Measurements from ENCODE around the gene SIAH2.

DNA sequence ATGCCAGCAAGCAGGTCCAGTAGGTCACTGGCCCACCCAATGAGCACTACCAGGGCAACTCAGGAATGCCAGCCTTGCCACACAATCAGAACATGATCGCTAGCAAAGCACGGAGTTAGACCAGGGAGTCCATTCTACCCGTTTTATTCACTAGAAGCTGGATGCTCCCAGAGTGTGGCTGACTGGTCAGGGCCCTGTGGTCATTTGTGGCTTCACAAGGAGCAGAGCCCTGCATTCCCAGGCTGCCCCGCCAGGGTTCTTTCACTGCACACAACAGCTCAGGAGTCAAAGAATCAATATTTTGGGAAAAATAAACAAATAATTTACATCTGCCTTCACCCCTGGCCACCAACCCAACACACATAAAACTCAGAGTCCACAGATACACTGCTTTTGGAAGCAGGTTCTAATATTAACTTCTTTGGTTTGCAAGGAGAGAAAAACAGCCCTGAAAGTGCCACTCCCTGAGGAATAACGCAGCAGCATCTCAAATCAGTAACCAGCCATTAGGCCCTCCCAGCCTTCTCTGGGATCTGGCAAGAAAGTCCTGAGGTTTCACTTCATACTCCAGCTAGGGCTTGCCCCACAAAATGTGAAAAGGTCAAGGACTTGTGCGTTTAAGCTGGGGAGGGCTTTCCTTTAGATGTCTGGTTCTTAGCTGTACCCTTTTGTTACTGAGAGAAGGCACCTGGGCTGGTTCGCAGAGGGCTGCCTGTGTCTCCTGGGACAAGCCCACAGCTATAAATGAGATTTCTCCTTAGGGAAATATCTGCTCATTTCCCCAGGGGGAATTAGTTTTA is 16.0 kb downstream of the SIAH2 start:
- TF ChIP-seq, protein P1, sequence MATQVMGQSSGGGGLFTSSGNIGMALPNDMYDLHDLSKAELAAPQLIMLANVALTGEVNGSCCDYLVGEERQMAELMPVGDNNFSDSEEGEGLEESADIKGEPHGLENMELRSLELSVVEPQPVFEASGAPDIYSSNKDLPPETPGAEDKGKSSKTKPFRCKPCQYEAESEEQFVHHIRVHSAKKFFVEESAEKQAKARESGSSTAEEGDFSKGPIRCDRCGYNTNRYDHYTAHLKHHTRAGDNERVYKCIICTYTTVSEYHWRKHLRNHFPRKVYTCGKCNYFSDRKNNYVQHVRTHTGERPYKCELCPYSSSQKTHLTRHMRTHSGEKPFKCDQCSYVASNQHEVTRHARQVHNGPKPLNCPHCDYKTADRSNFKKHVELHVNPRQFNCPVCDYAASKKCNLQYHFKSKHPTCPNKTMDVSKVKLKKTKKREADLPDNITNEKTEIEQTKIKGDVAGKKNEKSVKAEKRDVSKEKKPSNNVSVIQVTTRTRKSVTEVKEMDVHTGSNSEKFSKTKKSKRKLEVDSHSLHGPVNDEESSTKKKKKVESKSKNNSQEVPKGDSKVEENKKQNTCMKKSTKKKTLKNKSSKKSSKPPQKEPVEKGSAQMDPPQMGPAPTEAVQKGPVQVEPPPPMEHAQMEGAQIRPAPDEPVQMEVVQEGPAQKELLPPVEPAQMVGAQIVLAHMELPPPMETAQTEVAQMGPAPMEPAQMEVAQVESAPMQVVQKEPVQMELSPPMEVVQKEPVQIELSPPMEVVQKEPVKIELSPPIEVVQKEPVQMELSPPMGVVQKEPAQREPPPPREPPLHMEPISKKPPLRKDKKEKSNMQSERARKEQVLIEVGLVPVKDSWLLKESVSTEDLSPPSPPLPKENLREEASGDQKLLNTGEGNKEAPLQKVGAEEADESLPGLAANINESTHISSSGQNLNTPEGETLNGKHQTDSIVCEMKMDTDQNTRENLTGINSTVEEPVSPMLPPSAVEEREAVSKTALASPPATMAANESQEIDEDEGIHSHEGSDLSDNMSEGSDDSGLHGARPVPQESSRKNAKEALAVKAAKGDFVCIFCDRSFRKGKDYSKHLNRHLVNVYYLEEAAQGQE (IDR thresholded peaks at IDR 0.05; ENCODE audit: insufficient replicate concordance, low read depth): no peak
- TF ChIP-seq GABPA (IDR thresholded peaks at IDR 0.05; ENCODE audit: low read depth) (no peak), POLR2AphosphoS5 (IDR thresholded peaks at IDR 0.05; ENCODE audit: low read depth) (no peak), SPI1 (IDR thresholded peaks at IDR 0.05; ENCODE audit: borderline replicate concordance, low read depth) (no peak)
- TF ChIP-seq, protein P2, sequence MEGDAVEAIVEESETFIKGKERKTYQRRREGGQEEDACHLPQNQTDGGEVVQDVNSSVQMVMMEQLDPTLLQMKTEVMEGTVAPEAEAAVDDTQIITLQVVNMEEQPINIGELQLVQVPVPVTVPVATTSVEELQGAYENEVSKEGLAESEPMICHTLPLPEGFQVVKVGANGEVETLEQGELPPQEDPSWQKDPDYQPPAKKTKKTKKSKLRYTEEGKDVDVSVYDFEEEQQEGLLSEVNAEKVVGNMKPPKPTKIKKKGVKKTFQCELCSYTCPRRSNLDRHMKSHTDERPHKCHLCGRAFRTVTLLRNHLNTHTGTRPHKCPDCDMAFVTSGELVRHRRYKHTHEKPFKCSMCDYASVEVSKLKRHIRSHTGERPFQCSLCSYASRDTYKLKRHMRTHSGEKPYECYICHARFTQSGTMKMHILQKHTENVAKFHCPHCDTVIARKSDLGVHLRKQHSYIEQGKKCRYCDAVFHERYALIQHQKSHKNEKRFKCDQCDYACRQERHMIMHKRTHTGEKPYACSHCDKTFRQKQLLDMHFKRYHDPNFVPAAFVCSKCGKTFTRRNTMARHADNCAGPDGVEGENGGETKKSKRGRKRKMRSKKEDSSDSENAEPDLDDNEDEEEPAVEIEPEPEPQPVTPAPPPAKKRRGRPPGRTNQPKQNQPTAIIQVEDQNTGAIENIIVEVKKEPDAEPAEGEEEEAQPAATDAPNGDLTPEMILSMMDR (IDR thresholded peaks at IDR 0.05; ENCODE audit: insufficient read depth, low read length): no peak
